Endothelial cell of umbilical vein (primary cell): ENCODE data around the gene KIAA0930.

Source experiments
- CTCF ChIP-seq, 2 donors: IDR thresholded peaks; 1 replicate in 1 of 2; 2 replicates in 1 of 2; pipeline ENCODE4 v1.5.1; 2011; ENCODE audit warnings: low read length in 2 of 2, mild to moderate bottlenecking in 2 of 2, moderate library complexity in 2 of 2, control low read depth in 1 of 2, inconsistent platforms in 1 of 2, low read depth in 1 of 2; ENCODE audit not compliant: insufficient read depth in 1 of 2; ENCODE audit errors: extremely low read depth in 1 of 2
- FOS ChIP-seq: IDR thresholded peaks from 2 replicates; pipeline ENCODE4 v1.6.1; 2011; ENCODE audit warnings: mild to moderate bottlenecking, low read length, moderate library complexity, borderline replicate concordance; ENCODE audit not compliant: insufficient read depth
- GATA2 ChIP-seq: IDR thresholded peaks from 2 replicates; pipeline ENCODE4 v1.7.0; 2011; ENCODE audit warnings: low read depth, mild to moderate bottlenecking, moderate library complexity, mixed read lengths, low read length; ENCODE audit not compliant: insufficient read length, insufficient read depth
- POLR2A ChIP-seq: IDR thresholded peaks from 2 replicates; pipeline ENCODE4 v1.6.1; 2012; ENCODE audit warnings: low read depth, mild to moderate bottlenecking, control low read depth, low read length
- POLR2AphosphoS5 ChIP-seq: IDR thresholded peaks from 2 replicates; pipeline ENCODE4 v1.6.1; 2012; ENCODE audit warnings: low read depth, mild to moderate bottlenecking, control low read depth, low read length, moderate library complexity; ENCODE audit not compliant: insufficient read depth

- TF ChIP-seq CTCF (IDR thresholded peaks at IDR 0.05; ENCODE audit: extremely low read depth in 1 of 2, insufficient read depth in 1 of 2, low read depth in 1 of 2, low read length in 2 of 2) (no peak), POLR2AphosphoS5 (no peak), POLR2A (no peak), GATA2 (no peak), FOS (no peak)
Measured at GRCh38 chr22:45166932-45167331, 73.8 kb downstream of the KIAA0930 start.
